NB4 (cell line): ENCODE results near the gene RNF212.

Source experiments
- POLR2A ChIP-seq: IDR thresholded peaks from 2 replicates; pipeline ENCODE4 v1.6.1; 2011; ENCODE audit warnings: mild to moderate bottlenecking; ENCODE audit not compliant: insufficient read length; ENCODE audit errors: extremely low read depth
- TF ChIP-seq, protein P1 (sequence below): IDR thresholded peaks from one replicate; pipeline ENCODE4 v1.5.1; 2012; ENCODE audit warnings: low read depth, low read length

DNA sequence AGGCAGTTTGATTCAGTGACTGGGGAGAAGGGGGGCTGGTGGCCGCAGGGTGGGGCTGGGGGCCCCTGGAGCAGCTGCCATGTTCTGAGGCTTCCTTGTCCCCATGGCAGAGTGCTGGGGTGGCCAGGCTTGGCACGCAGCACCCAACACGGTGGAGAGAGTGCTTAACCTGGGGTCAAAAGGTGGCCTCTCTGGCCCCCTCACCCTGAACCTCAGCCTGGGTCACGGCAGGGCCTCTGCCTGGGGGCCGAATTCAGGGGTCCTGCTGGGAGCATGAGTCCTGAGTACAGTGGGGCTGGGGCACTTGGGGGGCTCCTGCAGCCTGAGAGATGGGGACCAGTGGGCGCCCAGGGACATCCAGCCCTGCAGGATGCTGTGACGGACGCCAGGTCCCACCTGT lies 82.0 kb downstream of the RNF212 start:
- TF ChIP-seq, protein P1, sequence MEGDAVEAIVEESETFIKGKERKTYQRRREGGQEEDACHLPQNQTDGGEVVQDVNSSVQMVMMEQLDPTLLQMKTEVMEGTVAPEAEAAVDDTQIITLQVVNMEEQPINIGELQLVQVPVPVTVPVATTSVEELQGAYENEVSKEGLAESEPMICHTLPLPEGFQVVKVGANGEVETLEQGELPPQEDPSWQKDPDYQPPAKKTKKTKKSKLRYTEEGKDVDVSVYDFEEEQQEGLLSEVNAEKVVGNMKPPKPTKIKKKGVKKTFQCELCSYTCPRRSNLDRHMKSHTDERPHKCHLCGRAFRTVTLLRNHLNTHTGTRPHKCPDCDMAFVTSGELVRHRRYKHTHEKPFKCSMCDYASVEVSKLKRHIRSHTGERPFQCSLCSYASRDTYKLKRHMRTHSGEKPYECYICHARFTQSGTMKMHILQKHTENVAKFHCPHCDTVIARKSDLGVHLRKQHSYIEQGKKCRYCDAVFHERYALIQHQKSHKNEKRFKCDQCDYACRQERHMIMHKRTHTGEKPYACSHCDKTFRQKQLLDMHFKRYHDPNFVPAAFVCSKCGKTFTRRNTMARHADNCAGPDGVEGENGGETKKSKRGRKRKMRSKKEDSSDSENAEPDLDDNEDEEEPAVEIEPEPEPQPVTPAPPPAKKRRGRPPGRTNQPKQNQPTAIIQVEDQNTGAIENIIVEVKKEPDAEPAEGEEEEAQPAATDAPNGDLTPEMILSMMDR: no peak
- no peak for TF ChIP-seq POLR2A
